DND-41 (cell line): ENCODE measurements around the gene PSMD12.

Source experiments
- CTCF ChIP-seq: IDR thresholded peaks from 2 replicates; pipeline ENCODE4 v1.5.1; 2012; ENCODE audit warnings: borderline replicate concordance, low read length, moderate library complexity, mild to moderate bottlenecking; ENCODE audit not compliant: poor library complexity, severe bottlenecking; ENCODE audit errors: extremely low read depth
- EZH2 ChIP-seq: IDR thresholded peaks from 3 replicates; pipeline ENCODE4 v1.6.1; 2012; ENCODE audit warnings: borderline replicate concordance, low read depth, mild to moderate bottlenecking, moderate library complexity, low read length, inconsistent platforms; ENCODE audit not compliant: severe bottlenecking

DNA sequence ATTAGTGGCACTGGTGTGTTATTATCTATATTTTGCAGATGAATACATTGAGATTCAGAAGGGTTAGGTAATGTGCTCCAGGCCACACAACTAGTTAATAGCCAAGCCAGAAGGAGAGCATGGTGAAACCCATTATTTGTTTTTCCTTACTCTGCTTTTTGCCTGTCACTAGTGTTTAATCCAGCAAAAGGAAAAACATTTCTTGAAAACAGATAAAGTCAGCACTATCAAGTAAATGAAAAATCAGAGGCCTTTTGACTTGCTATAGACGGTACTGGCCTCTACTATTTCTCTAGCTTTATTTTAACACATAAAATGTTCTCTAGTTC, 15.5 kb upstream of the PSMD12 start:
- TF ChIP-seq CTCF = no peak
- no peak for TF ChIP-seq EZH2
